DOHH2 (cell line): Measurements from ENCODE around the gene FNDC3A.

Experiments
- H3F3A ChIP-seq: fragments of 200-600 bp; sonication (generic), shearing (Covaris generic); 2 replicates; pipeline ENCODE4 v1.6.0; 2016; ENCODE audit warnings: antibody characterized with exemption, mild to moderate bottlenecking; ENCODE audit not compliant: control insufficient read depth, insufficient read depth
- H3K27ac ChIP-seq: fragments of 200-600 bp; sonication (generic); 2 replicates; pipeline ENCODE4 v1.5.1; 2014; ENCODE audit warnings: low read depth, mild to moderate bottlenecking, low read length, moderate library complexity
- H3K27me3 ChIP-seq: fragments of 200-600 bp; sonication (generic); 2 replicates; pipeline ENCODE4 v1.6.1; 2014; ENCODE audit warnings: mild to moderate bottlenecking, low read length, mixed read lengths; ENCODE audit not compliant: control insufficient read depth
- H3K36me3 ChIP-seq: fragments of 200-600 bp; sonication (generic); 2 replicates; pipeline ENCODE4 v1.6.1; 2014; ENCODE audit warnings: mild to moderate bottlenecking, low read length, moderate library complexity, mixed read lengths; ENCODE audit not compliant: control insufficient read depth
- H3K4me1 ChIP-seq: fragments of 200-600 bp; sonication (generic); 2 replicates; pipeline ENCODE4 v1.6.1; 2014; ENCODE audit warnings: mild to moderate bottlenecking, low read length, mixed read lengths; ENCODE audit not compliant: control insufficient read depth
- H3K4me2 ChIP-seq: fragments of 200-600 bp; sonication (generic); 2 replicates; pipeline ENCODE4 v1.6.0; 2014; ENCODE audit warnings: mild to moderate bottlenecking, low read length, moderate library complexity
- H3K4me3 ChIP-seq: fragments of 200-600 bp; sonication (generic); 2 replicates; pipeline ENCODE4 v1.5.1; 2014; ENCODE audit warnings: mild to moderate bottlenecking, low read length, mixed read lengths
- H3K79me2 ChIP-seq: fragments of 200-600 bp; sonication (generic); 2 replicates; pipeline ENCODE4 v1.6.1; 2014; ENCODE audit warnings: mild to moderate bottlenecking, low read length, mixed read lengths; ENCODE audit not compliant: control insufficient read depth
- H3K9me2 ChIP-seq: fragments of 200-600 bp; sonication (generic); replicated peaks from 2 replicates; pipeline ENCODE4 v1.6.1; 2014; ENCODE audit warnings: mild to moderate bottlenecking, low read length, mixed read lengths; ENCODE audit not compliant: control insufficient read depth
- H3K9me3 ChIP-seq: fragments of 200-600 bp; sonication (generic); 2 replicates; pipeline ENCODE4 v1.6.1; 2014; ENCODE audit warnings: antibody characterized with exemption, low read length, mixed read lengths; ENCODE audit not compliant: control insufficient read depth, insufficient read depth
- H4K20me1 ChIP-seq: fragments of 200-600 bp; sonication (generic); 2 replicates; pipeline ENCODE4 v1.6.0; 2014; ENCODE audit warnings: low read depth, mild to moderate bottlenecking, antibody characterized with exemption, low read length, moderate library complexity; ENCODE audit not compliant: control insufficient read depth, insufficient read depth
- CTCF ChIP-seq: fragments of 200-600 bp; sonication (generic); IDR thresholded peaks from one replicate; pipeline ENCODE4 v1.5.1; 2014; ENCODE audit warnings: antibody characterized with exemption, mild to moderate bottlenecking, low read depth, low read length; ENCODE audit not compliant: poor library complexity, severe bottlenecking
- EZH2phosphoT487 ChIP-seq: fragments of 200-600 bp; sonication (generic); IDR thresholded peaks from 2 replicates; pipeline ENCODE4 v1.6.1; 2017; ENCODE audit warnings: borderline replicate concordance, mild to moderate bottlenecking, antibody characterized with exemption, low read length, moderate library complexity, mixed read lengths

FNDC3A gene

GRCh38 chr13:49071341-49071937 is 95.7 kb downstream of the FNDC3A start:
- Histone ChIP-seq H3K4me1 (no peaks in the 10 kb centered on the region), H4K20me1 (no peaks in the 10 kb centered on the region), H3K36me3 (no peaks in the 10 kb centered on the region), H3K9me3 (no peaks in the 10 kb centered on the region), H3K27me3 (no peaks in the 10 kb centered on the region), H3K9me2 (no peaks in the 10 kb centered on the region), H3K79me2 (no peaks in the 10 kb centered on the region), H3K27ac (no peak overlapping the region), H3F3A (no peaks in the 10 kb centered on the region), H3K4me3 (no peak overlapping the region), H3K4me2 (no peak overlapping the region)
- TF ChIP-seq CTCF (no peak), EZH2phosphoT487 (no peak)

GRCh38 chr13:49082653-49083536 is 107.2 kb downstream of the FNDC3A start:
- Histone ChIP-seq H3K27me3 (no peaks in the 10 kb centered on the region), H3K4me1 (0 out of 2 replicates have a peak, but pooled peaks cover 2% of the 10 kb centered on the region), H3K9me3 (no peaks in the 10 kb centered on the region), H3K79me2 (no peaks in the 10 kb centered on the region), H3K4me3 (no peak overlapping the region), H4K20me1 (no peaks in the 10 kb centered on the region), H3K4me2 (no peak overlapping the region), H3K27ac (no peak overlapping the region), H3F3A (no peaks in the 10 kb centered on the region), H3K36me3 (no peaks in the 10 kb centered on the region), H3K9me2 (no peaks in the 10 kb centered on the region)
- no peak for TF ChIP-seq EZH2phosphoT487
- no peak for TF ChIP-seq CTCF

- 0 out of 2 replicates have a peak, but pooled peaks cover 2% of the 10 kb centered on the region for H3K4me1 ChIP-seq
- TF ChIP-seq CTCF, result no peak
- no peak for TF ChIP-seq EZH2phosphoT487
- H4K20me1 ChIP-seq, result no peaks in the 10 kb centered on the region
- no peaks in the 10 kb centered on the region for H3K9me2 ChIP-seq
- no peaks in the 10 kb centered on the region for H3K36me3 ChIP-seq
- no peak overlapping the region for H3K27ac ChIP-seq
- no peak overlapping the region for H3K4me2 ChIP-seq
- no peak overlapping the region for H3K4me3 ChIP-seq
- no peaks in the 10 kb centered on the region for H3F3A ChIP-seq
- no peaks in the 10 kb centered on the region for H3K79me2 ChIP-seq
- no peaks in the 10 kb centered on the region for H3K9me3 ChIP-seq
- no peaks in the 10 kb centered on the region for H3K27me3 ChIP-seq
Measured at GRCh38 chr13:49084961-49085360, 109.2 kb downstream of the FNDC3A start.
